Jurkat, Clone E6-1 (cell line): ENCODE measurements around the gene LRRC45.

Source experiments
- DNase-seq: peaks from one replicate; pipeline ENCODE4 v3.0.0-alpha.2; 2011; ENCODE audit warnings: low read depth, low spot score
- H3K4me3 ChIP-seq: 2 replicates; pipeline ENCODE4 v1.5.1; 2011; ENCODE audit warnings: mild to moderate bottlenecking, low read length, control low read depth, moderate library complexity

Gene LRRC45

DNA sequence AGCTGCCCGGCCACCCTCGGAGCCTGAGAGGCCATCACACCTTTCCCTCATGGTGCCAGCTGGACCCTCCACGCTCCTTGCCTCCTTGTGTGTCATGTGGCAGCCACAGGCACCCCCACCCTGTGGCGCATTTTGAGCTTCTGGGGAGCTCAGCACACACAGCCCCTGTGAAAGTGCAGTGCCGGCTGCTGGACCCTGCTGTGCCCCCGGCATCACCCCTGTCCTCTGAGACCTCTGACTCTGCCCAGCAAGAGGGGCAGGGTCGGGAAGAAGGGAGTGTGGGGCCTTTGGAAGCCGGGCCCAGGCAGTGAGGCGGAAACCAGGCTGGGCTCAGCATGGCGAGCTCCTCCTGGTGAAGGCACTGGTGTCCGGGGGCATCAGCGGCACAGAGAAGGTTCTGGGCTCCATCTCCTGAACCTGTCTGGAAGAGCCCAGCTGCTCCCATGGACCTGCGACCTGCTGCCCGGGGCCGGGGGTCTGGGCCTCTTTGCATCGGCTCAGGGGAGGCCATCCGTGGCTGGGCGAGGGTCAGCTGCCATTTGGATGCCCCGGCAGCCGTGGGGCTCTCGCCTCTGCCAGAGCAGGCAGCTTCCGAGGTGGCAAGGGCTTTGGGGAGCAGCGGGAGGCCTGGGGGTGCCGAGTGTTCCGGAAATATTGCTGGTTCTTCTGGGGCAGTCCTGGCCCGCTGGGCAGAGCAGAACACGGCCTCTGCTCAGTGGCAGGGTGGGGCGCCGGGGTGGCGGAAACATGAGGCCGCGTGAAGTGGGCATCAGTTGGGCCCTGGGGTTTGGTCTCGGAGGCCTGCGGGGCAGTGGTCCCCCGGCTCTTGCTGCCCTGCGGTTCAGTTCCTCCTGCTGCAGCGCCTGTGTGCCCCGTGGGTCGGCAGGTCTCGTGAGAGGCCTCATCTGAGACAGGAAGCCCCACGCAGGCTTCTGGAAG lies 18.3 kb upstream of the LRRC45 start:
- DNase-seq = no peak
- no peak overlapping the region for H3K4me3 ChIP-seq

DNA sequence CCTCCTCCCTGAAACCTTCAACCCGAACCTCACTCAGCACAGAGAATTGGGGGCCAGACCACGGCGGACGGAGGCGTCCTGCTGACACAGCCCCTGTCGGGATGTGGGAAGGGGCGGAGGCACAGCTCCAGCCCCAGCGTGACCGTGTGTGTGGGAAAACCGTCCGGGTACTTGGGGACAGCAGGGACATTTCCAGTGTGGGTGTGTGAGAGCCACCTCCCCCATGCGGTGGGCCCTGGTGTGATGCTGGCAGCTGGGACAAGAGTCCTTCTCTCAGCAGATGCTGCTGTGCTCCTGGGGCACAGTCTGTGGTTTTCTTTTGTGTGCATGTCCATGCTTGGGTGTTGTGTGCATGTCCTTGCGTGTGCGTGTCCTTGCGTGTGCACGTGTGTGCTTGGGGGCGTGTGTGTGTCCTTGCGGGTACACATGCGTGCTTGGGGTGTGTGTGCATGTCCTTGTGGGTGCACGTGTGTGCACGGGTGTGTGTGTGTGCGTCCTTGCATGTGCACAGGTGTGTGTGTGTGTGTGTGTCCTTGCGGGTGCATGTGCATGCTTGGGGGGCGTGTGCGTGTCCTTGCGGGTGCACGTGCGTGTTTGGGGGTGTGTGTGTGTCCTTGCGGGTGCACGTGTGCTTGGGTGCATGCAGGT lies 17.3 kb upstream of the LRRC45 start:
- DNase-seq = no peak
- no peak overlapping the region for H3K4me3 ChIP-seq

DNA sequence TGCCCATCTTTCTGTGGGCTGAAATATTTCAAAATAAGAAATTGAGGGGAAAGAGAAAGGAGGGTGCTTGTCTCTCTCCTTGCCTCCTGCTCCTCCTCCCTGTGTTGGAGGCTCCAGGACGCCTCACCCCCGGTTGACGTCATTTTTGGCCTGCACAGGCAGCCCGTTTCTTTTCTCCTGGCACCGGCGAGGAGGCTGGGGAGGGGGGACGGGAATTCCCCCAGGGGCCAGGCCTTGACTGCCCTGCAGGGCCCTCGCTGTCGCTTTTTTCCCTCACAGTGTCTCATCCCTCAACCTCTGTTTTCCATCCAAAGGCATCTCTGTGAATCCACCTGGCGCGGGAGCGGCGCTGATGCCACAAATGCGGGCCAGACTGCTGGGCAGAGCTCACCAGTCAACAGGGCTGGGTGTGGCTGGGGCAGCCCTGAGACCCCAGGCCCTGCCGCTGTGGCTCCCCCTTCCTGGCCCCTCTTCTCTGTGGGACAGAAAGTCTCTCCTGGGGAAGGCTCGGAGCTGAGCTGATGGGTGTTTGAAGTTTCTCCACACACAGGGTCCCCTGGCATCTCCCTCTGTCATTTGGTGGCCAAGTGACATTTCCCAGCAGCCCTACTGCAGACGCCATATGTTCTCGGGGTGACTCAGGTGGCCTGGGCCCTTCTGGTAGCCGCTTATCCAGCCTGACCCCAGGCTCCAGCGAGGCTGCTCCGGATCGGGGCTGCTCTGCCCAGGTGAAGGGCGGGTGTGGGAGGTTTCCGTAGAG lies 16.5 kb upstream of the LRRC45 start:
- H3K4me3 ChIP-seq = no peak overlapping the region
- DNase-seq = no peak

DNA sequence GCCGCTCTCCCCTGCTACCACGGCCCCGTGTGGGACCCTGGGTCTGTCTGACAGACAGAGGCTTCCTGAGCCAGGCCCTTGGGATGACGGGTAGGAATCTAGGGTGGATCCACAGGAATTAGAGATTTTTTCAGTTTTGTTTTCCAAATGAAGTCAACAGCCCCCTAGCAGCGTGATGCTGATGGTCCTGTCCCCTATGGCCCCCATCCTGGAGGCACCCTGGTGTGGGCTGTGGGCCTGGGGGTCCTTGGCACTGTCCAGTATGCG lies 15.9 kb upstream of the LRRC45 start:
- DNase-seq = no peak

DNA sequence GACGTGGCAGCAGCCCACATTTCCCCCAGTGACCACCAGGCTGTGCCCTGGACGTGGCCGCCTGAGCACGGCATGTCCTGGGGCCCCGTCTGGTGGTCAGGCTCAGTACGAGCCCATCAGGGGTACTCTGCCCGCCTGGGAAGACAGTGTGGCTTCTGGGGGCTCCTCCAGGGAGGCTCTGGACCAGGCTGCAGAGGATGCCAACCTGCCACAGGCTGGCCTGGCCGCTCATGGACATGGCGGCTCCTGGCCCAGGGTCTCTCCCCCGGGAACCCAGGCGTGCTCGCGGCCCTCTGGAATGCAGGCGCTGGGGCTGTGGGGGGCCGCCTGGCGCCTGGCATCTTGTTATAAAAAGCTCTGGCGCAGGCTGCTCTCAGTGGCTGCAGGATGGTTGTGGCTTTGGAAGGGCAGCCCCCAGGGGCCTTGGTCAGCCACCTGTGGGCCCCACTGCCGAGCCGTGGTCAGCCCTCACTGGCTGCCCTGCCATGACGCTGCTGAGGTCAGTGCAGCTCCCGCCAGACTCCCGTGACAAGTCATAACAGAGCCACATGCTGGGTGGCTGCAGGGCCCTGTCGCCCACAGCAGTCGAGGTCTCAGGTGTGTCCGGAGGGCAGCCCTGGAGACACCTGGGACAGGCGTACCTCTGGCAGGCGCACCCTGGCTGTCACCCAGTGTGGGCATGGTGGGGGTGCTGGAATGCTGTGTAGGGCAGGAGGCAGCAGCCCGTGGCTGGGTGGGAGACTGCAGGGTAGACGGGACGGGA lies 15.4 kb upstream of the LRRC45 start:
- no peak for DNase-seq
- no peak overlapping the region for H3K4me3 ChIP-seq

More for the DNA sequence above, 15.9 kb upstream of the LRRC45 start:
- H3K4me3 ChIP-seq = no peak overlapping the region

DNA sequence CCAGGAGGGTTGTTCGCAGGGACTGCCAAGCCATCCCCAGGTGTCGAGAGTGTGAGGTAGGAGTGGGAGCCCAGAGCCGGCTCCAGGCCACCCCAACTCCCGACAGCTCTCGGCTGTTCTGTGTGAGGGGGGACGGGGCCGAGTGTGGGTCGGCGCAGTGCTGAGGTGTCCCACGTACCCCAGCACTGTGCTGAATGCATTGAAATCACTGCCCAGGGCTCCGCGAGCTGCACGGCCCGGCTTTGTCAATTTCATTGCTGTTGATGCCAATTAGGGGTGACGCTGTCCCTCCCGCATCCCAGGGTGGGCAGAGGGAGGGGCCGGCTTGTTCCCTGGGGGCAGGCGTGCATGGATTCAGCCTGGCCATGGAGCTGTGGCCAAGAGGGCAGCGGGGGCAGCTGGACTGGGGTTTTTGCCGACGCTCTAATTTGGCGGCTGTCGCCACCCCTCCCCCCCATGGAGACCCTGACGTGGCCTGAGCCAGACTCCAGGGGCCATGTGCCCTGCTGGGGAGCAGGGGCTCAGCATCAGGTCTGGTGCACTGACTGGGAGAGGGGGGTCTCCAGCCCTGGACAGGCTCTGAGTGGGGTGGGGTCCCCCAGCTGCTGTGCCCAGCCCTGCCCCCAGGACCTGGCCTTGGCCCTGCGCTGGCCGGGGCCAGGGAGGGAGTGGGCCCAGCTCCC lies 14.7 kb upstream of the LRRC45 start:
- no peak for DNase-seq
- H3K4me3 ChIP-seq = no peak overlapping the region

DNA sequence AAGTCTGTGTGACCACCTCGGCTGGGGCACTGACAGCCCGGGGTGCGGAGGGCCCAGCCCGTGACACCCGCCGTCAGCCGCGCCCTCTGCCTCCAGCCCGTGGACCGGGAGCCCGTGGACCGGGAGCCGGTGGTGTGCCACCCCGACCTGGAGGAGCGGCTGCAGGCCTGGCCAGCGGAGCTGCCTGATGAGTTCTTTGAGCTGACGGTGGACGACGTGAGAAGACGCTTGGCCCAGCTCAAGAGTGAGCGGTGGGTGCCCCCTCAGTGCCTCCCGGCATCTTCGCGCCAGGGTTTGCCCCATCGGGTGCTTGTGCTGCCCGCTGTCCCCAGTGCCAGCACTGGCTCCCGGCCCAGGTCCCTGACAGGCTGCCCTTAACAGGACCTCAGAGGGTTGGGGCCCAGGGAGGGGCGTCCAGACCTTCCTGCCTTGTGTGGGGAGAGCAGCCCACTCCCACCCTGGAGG lies 14.1 kb upstream of the LRRC45 start:
- no peak for DNase-seq
- no peak overlapping the region for H3K4me3 ChIP-seq

DNA sequence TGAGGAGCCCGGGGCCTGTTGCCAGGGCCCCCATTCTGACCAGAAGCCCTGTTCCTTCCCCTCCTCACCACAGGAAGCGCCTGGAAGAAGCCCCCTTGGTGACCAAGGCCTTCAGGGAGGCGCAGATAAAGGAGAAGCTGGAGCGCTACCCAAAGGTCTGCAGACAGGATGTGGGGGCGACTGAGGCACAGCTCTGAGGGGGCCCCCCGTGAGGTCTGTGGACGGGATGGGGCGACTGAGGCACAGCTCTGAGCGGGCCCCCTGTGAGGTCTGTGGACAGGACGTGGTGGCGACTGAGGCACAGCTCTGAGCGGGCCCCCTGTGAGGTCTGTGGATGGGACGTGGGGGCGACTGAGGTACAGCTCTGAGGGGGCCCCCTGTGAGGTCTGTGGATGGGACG lies 13.7 kb upstream of the LRRC45 start:
- H3K4me3 ChIP-seq = no peak overlapping the region
- DNase-seq = no peak

DNA sequence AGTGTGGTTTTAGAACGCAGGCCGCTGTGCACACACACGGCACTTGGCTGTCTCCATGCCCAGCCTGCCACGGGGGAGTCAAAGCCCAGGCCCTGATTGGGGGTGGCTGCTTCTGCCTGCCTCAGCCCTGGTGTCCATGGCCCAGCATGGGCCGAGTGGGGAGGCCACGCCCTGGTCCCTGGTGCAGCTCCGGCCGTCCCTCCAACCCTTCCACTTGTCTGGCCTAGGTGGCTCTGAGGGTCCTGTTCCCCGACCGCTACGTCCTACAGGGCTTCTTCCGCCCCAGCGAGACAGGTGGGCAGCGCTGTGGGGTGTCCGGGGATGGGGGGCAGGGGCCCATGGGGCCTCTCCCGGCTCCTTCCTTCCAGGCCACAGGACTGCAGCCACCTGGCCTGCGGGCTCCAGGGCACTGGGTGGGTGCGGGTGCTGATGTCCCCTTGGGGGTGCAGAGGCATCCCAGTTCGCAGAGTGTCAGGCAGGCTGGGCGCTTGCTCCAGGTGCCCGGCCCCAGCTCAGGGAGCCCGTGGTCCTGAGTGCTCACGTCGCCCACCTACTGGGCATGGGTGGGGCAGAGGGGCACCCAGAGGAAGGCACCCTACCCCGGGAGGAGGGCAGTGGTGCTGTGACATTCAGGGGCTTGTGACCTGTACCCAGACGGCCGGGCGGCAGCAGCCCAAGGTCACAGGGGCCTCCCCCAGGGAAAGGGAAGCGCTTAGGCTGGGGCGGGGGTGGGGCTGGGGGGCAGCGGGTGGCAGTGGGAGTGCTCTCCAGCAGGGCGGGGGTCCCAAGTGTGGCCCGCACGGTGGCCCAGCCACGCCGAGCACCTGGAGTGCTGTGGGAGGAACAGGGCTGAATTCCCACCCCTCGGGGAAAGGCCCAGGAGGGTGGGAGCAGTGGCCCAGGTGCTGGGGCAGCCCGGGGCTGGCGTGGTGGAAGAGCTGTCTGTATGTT lies 12.3 kb upstream of the LRRC45 start:
- no peak for DNase-seq
- H3K4me3 ChIP-seq = no peak overlapping the region

DNA sequence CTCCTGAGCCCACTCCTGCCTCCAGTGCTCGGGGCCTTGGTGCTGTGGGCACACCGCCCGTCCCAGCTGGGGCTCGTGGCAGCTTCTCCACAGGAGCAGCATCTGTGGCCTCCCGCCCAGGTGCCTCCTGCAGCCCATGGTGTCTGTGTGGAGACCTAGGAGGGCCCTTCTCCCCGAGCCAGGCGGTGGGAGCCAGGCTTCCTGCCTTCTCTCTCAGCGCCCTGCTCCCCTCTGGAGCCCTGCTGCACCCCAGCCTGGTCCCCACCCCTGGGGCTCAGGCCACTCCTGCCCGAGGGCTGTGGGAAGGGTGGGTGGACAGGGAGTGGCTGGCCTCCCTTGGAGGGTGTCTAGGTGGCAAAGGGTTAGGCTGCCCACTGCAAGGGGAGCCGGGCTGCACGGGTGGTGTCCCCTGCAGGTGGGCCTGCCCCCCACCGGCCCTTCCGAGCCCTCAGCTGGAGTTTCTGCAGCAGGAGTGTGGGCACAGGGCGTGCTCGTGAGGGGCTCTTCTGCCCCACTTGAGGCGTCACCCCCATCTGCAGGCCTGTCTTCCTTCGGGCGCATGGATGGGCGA lies 11.4 kb upstream of the LRRC45 start:
- no peak overlapping the region for H3K4me3 ChIP-seq
- no peak for DNase-seq

DNA sequence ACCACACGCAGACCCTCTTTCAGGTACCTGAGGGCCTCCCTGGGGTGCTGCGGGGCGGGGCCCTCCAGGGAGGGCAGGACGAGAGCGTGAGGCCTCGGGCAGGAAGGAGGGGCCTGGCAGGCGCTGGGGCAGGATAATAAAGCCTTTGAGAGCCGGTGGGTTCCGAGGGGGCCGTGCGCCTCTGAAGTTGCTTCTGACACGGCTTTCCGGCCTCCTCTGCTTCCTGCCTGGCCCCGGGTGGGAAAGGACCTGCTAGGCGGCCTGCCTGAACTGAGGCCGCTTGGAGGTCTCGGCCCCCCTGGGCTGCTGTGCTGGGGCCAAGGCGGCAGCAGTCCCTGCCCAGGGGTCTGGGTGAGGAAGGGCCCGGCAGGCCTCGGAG lies 10.9 kb upstream of the LRRC45 start:
- DNase-seq = no peak
- no peak overlapping the region for H3K4me3 ChIP-seq

DNA sequence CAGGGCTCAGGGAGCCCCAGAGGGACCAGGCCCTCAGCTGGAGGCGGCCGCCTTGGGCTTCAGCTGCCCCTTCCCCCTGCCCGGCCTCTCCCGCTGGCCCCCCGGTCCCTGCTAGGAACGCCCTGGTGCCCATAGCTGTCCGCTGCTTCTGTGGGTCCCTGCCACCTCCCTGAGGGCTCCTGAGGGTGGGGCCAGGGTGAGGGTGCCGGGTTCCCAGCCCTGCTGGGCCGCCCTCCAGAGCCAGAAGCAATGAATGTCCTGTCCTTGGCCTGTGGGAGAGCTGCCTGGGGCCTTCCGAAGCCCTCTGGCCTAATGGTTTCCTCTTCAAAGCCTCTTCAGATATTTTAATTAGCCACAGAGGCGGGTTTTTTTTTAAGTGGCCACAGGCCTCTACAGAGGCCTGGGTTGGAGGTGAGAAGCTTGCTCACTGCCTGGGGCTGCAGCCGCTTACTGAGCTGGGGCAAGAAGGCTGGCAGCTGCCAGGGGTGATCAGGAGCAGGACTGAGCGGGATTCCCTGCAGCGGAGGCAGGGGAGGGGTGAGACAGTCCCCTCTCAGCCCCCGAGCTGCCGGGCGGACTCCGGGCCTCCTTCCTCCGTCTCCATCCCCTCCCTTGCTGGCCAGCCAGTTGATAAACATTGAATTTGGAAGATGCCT lies 10.3 kb upstream of the LRRC45 start:
- DNase-seq = no peak
- H3K4me3 ChIP-seq = no peak overlapping the region

DNA sequence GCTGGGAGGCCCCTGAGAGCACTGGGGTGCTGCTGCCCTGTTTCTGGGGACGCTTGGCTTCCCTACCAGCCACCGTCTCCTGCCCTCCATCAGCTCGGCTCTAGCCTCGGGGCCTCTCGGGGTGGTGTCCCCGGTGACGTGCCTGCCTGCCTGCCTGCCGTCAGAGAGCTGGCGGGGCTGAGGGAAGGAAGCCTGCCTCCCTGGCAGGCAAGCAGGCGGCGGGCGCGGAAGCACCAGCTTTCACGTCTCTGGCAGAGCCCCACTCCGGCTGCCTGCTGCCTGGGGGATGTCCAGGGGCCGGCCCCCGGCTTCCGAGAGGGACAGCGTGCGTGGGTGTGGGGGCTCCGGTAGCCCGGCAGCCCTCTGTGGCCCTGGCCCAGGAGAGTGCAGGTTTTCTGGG lies 9.8 kb upstream of the LRRC45 start:
- no peak for DNase-seq
- H3K4me3 ChIP-seq = no peak overlapping the region

DNA sequence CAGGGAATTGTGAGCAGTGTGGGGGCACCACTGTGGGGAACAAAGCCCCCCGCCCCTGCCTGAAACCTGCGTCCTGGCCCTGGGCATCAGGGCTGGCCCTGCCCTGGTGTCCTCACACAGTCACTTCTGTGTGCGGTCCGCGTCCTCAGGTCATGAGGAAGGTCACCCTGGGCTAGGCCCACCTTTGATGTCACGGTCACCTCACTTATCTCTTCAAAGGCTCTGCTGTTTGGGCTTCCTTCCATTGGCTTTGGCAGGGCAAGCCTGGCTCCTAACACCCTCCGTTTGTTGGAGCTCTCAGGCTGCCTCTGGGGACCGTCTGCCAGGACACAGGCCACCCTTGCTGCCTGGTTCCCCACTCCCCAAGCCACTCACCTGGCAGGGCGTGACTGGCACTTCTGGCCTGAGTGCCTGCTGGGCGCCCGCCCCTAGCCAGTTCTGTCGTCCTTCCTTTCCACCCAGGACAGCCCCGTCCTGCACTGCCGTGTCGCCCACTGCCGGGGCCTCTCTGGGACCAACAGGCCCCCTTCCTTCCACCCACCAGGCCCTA lies 9.3 kb upstream of the LRRC45 start:
- no peak overlapping the region for H3K4me3 ChIP-seq
- DNase-seq = no peak

DNA sequence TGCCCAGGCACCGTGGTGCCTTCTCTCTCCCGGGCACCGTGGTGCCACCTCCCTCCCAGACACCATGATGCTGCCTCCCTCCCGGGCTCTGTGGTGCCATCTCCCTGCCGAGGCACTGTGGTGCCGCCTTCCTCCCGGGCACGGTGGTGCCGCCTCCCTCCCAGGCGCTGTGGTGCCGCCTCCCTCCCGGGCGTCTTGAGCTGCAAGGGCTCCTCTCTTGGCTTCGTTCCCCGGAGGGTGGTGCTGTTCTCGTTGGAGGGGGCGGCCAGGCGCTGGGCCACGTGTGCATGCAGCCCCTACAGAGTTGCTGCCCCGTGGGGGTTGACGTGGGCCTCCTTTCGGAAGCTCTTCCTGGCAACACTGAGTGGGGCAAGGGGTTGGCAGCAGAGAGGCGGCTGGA lies 8.7 kb upstream of the LRRC45 start:
- no peak for DNase-seq

DNA sequence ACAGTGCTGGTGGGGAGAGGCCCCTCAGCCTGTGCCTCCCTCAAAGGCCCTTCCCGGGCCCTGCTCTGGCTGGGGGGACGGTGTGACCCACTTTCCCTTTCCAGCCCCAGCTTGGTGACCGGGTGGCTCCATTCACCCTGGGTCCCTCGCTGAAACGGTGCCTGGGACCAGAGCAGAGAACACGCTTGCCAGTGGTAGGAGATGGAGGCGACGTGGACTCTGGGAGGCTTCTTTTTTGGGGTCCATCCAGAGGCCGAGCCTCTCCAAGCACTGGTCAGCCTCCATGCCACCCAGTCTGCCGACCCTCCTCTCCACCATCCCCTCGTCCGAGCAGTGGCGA lies 8.2 kb upstream of the LRRC45 start:
- no peak for DNase-seq
- H3K4me3 ChIP-seq = no peak overlapping the region

More for the DNA sequence above, 8.7 kb upstream of the LRRC45 start:
- H3K4me3 ChIP-seq = no peak overlapping the region
